Mucosa of descending colon (tissue), 3 donors: ENCODE results near the gene FRMD3. TPM values are rescaled to one million over a fixed set of nuclear protein-coding genes. Genes with fewer than 3 reads are reported as not detected.

ENCODE experiments used
- ATAC-seq: fragments of 200-7000 bp; cut with Tn5 transposase; one replicate; pipeline ENCODE4 v1.9.1; 2020; ENCODE audit warnings: mild to moderate bottlenecking, moderate library complexity
- DNase-seq, 3 donors: peaks; one replicate each; pipeline ENCODE4 v3.0.0-alpha.2; 2020
- H3K36me3 ChIP-seq: fragments of 200-600 bp; one replicate; pipeline ENCODE4 v1.8.0; 2021; ENCODE audit warnings: low read depth, mild to moderate bottlenecking
- H3K4me1 ChIP-seq: fragments of 200-600 bp; one replicate; pipeline ENCODE4 v1.8.0; 2021; ENCODE audit warnings: low read depth, mild to moderate bottlenecking
- H3K4me3 ChIP-seq: fragments of 200-600 bp; one replicate; pipeline ENCODE4 v1.8.0; 2021; ENCODE audit warnings: mild to moderate bottlenecking
- H3K9me3 ChIP-seq: fragments of 200-600 bp; one replicate; pipeline ENCODE4 v1.8.0; 2021; ENCODE audit warnings: mild to moderate bottlenecking
- CTCF ChIP-seq: fragments of 200-600 bp; IDR thresholded peaks from one replicate; pipeline ENCODE4 v1.8.0; 2022; ENCODE audit warnings: antibody characterized with exemption, mild to moderate bottlenecking
- intact Hi-C, 2 donors: fragments of 100-400 bp; cut with DNase I in 1 of 2; cut with micrococcal nuclease in 1 of 2; formaldehyde crosslinking; loops; one replicate each; pipeline versions ENCODE4 v1.11.0 to v1.11.1; 2022; cut with DNase I, micrococcal nuclease
- total RNA-seq, 3 donors: library from RNA; stranded (reverse); fragmentation: NEBNext Ultra II Directional in 2 of 3; extraction: Animal tissue kit (Norgen Biotek cat#: 25700) in 2 of 3; gene quantifications; one replicate each; pipeline versions ENCODE4 v1.2.1 to v1.2.4, GENCODE V29; 2021 to 2023
- donor health status: DM: no; HTN: no; CAD: no; lungs with moderate emphysema.
- donor health status: DM: no; HTN: no; CAD: no.
- donor health status: DM: no; HTN: yes; CAD: no.

FRMD3 gene
- total RNA-seq, 3 donors from 2014 or later, result 12.2 to 27.4 (median 25.0) TPM

GRCh38 chr9:83405759-83406158 lies 132.4 kb downstream of the FRMD3 start:
- H3K9me3 ChIP-seq, result no peaks in the 10 kb centered on the region
- intact Hi-C loops, result no loop called here
- H3K4me1 ChIP-seq, result no peaks in the 10 kb centered on the region
- ATAC-seq (no peak), DNase-seq (no peak)
- H3K4me3 ChIP-seq, result no peak overlapping the region
- no peaks in the 10 kb centered on the region for H3K36me3 ChIP-seq
- TF ChIP-seq CTCF, result no peak

GRCh38 chr9:83403527-83404238 lies 134.5 kb downstream of the FRMD3 start:
- H3K4me1 ChIP-seq, result no peaks in the 10 kb centered on the region
- no peak for TF ChIP-seq CTCF
- no peaks in the 10 kb centered on the region for H3K9me3 ChIP-seq
- no peak for DNase-seq
- H3K36me3 ChIP-seq, result no peaks in the 10 kb centered on the region
- no peak for ATAC-seq
- no peak overlapping the region for H3K4me3 ChIP-seq
- intact Hi-C loops, result no loop called here

- ATAC-seq (no peak), DNase-seq (no peak)
- no peak overlapping the region for H3K4me3 ChIP-seq
- H3K9me3 ChIP-seq, result no peaks in the 10 kb centered on the region
- no peaks in the 10 kb centered on the region for H3K4me1 ChIP-seq
- intact Hi-C loops, result no loop called here
- no peak for TF ChIP-seq CTCF
- H3K36me3 ChIP-seq, result no peaks in the 10 kb centered on the region
Observed at GRCh38 chr9:83401328-83401900, 136.8 kb downstream of the FRMD3 start.

- ATAC-seq, result no peak
- H3K9me3 ChIP-seq, result no peaks in the 10 kb centered on the region
- no peak for DNase-seq
- intact Hi-C loops, result no loop called here
- no peaks in the 10 kb centered on the region for H3K36me3 ChIP-seq
- TF ChIP-seq CTCF, result no peak
- H3K4me1 ChIP-seq, result no peaks in the 10 kb centered on the region
- H3K4me3 ChIP-seq, result no peak overlapping the region
Observed at GRCh38 chr9:83396813-83397212, 141.4 kb downstream of the FRMD3 start.

GRCh38 chr9:83396342-83396741 lies 141.9 kb downstream of the FRMD3 start:
- Histone ChIP-seq H3K36me3 (no peaks in the 10 kb centered on the region), H3K4me3 (no peak overlapping the region), H3K4me1 (no peaks in the 10 kb centered on the region), H3K9me3 (no peaks in the 10 kb centered on the region)
- TF ChIP-seq CTCF, result no peak
- ATAC-seq (no peak), DNase-seq (no peak)
- intact Hi-C loops, result no loop called here
